PC-9 (cell line): ENCODE measurements around the gene PHF21B. TPM values are rescaled to one million over a fixed set of nuclear protein-coding genes. Genes with fewer than 3 reads are reported as not detected.

ENCODE experiments used
- BruUV-seq: library from RNA; stranded (reverse); fragments of 400-500 nt; replicated peaks from 2 replicates; lab custom pipeline; 2021; lab: Mats Ljungman, UMichigan
- CTCF ChIA-PET: fragments of 300-600 bp; sonication (Branson Sonifier 250); formaldehyde crosslinking; loops from one replicate; lab custom pipeline; 2022; ENCODE audit warnings: antibody characterized with exemption; lab: Charles Lee
- POLR2A ChIA-PET: fragments of 300-600 bp; sonication (Branson Sonifier 250); formaldehyde crosslinking; loops from one replicate; lab custom pipeline; 2022; ENCODE audit warnings: antibody characterized with exemption; ENCODE audit not compliant: unreplicated experiment; lab: Charles Lee
- DNase-seq, 2 experiments: peaks; one replicate each; pipeline versions ENCODE4 v3.0.0 to v3.0.0-alpha.2; 2015 to 2022; ENCODE audit warnings: mixed read lengths in 1 of 2
- H2AFZ ChIP-seq: fragments of 200-600 bp; sonication (generic); 2 replicates; pipeline ENCODE4 v1.8.1; 2017; ENCODE audit warnings: antibody characterized with exemption
- H3F3A ChIP-seq: fragments of 200-600 bp; sonication (generic); 2 replicates; pipeline ENCODE4 v1.8.1; 2017; ENCODE audit warnings: antibody characterized with exemption, mild to moderate bottlenecking, low read depth; ENCODE audit not compliant: insufficient read depth
- H3K27ac ChIP-seq: fragments of 200-600 bp; sonication (generic); 2 replicates; pipeline ENCODE4 v1.6.1; 2016; ENCODE audit warnings: mixed run types
- H3K27me3 ChIP-seq: fragments of 200-600 bp; sonication (generic); 2 replicates; pipeline ENCODE4 v1.6.1; 2016; ENCODE audit warnings: low read depth, mixed run types; ENCODE audit not compliant: insufficient read depth
- H3K36me3 ChIP-seq: fragments of 200-600 bp; sonication (generic); 2 replicates; pipeline ENCODE4 v1.6.1; 2016; ENCODE audit warnings: low read depth, mixed run types
- H3K4me1 ChIP-seq: fragments of 200-600 bp; sonication (generic); replicated peaks from 2 replicates; pipeline ENCODE4 v1.6.1; 2016; ENCODE audit warnings: mixed run types; ENCODE audit not compliant: insufficient read depth
- H3K4me2 ChIP-seq: fragments of 200-600 bp; sonication (generic); 2 replicates; pipeline ENCODE4 v1.6.1; 2017; ENCODE audit warnings: mixed run types
- H3K4me3 ChIP-seq: fragments of 200-600 bp; sonication (generic); 2 replicates; pipeline ENCODE4 v1.6.1; 2016; ENCODE audit warnings: mixed run types
- H3K79me2 ChIP-seq: fragments of 200-600 bp; sonication (generic); 2 replicates; pipeline ENCODE4 v1.6.1; 2017; ENCODE audit warnings: low read depth, mixed run types
- H3K9me2 ChIP-seq: fragments of 200-600 bp; sonication (generic); 2 replicates; pipeline ENCODE4 v1.8.1; 2017; ENCODE audit warnings: mild to moderate bottlenecking; ENCODE audit not compliant: insufficient read depth
- H3K9me3 ChIP-seq: fragments of 200-600 bp; sonication (generic); 2 replicates; pipeline ENCODE4 v1.8.1; 2016; ENCODE audit warnings: low read depth; ENCODE audit not compliant: insufficient read depth
- H4K20me1 ChIP-seq: fragments of 200-600 bp; sonication (generic); 2 replicates; pipeline ENCODE4 v1.8.1; 2017; ENCODE audit not compliant: insufficient read depth
- CTCF ChIP-seq: fragments of 200-600 bp; sonication (generic); conservative IDR thresholded peaks from 2 replicates; pipeline ENCODE4 v1.6.1; 2017; ENCODE audit warnings: mixed run types, antibody characterized with exemption, mild to moderate bottlenecking, moderate library complexity
- EZH2 ChIP-seq: fragments of 200-600 bp; sonication (generic); IDR thresholded peaks from 2 replicates; pipeline ENCODE4 v1.8.0; 2017; ENCODE audit warnings: antibody characterized with exemption, low read depth
- intact Hi-C: fragments of 100-400 bp; cut with micrococcal nuclease; formaldehyde crosslinking; loops from one replicate; pipeline ENCODE4 v1.10.0; 2022; ENCODE audit not compliant: unreplicated experiment
- total RNA-seq: library from RNA; stranded (reverse); gene quantifications from 2 replicates; pipeline ENCODE4 v1.2.3, GENCODE V29; 2021

Gene PHF21B
- total RNA-seq, 1 experiment from 2014 or later, result not detected

- no peaks in the 10 kb centered on the region for H3K9me2 ChIP-seq
- H3K4me3 ChIP-seq, result no peak overlapping the region
- DNase-seq, result no peak
- intact Hi-C loops, result no loop called here
- H3K36me3 ChIP-seq, result no peaks in the 10 kb centered on the region
- no TSS peak for BruUV-seq
- CTCF ChIA-PET, result no interaction called here
- H3K4me1 ChIP-seq, result no peaks in the 10 kb centered on the region
- no peaks in the 10 kb centered on the region for H4K20me1 ChIP-seq
- no peaks in the 10 kb centered on the region for H3K79me2 ChIP-seq
- no peak overlapping the region for H2AFZ ChIP-seq
- POLR2A ChIA-PET, result no interaction called here
- TF ChIP-seq CTCF (no peak), EZH2 (no peak)
- H3F3A ChIP-seq, result no peaks in the 10 kb centered on the region
- no peak overlapping the region for H3K27ac ChIP-seq
- no peaks in the 10 kb centered on the region for H3K9me3 ChIP-seq
- H3K27me3 ChIP-seq, result peaks cover 63% of the 10 kb centered on the region
- no peak overlapping the region for H3K4me2 ChIP-seq
Measured at GRCh38 chr22:44893731-44894080, 116.1 kb downstream of the PHF21B start.

GRCh38 chr22:44892803-44893730, 116.7 kb downstream of the PHF21B start:
- Histone ChIP-seq H3F3A (no peaks in the 10 kb centered on the region), H3K36me3 (no peaks in the 10 kb centered on the region), H4K20me1 (no peaks in the 10 kb centered on the region), H3K27me3 (peaks cover 59% of the 10 kb centered on the region), H3K9me2 (no peaks in the 10 kb centered on the region), H3K27ac (no peak overlapping the region), H3K4me2 (no peak overlapping the region), H3K4me3 (no peak overlapping the region), H2AFZ (no peak overlapping the region), H3K79me2 (no peaks in the 10 kb centered on the region), H3K4me1 (no peaks in the 10 kb centered on the region), H3K9me3 (no peaks in the 10 kb centered on the region)
- BruUV-seq, result no TSS peak
- CTCF ChIA-PET, result no interaction called here
- TF ChIP-seq CTCF, result no peak
- no peak for TF ChIP-seq EZH2
- no peak for DNase-seq
- POLR2A ChIA-PET, result no interaction called here
- intact Hi-C loops, result no loop called here

DNA sequence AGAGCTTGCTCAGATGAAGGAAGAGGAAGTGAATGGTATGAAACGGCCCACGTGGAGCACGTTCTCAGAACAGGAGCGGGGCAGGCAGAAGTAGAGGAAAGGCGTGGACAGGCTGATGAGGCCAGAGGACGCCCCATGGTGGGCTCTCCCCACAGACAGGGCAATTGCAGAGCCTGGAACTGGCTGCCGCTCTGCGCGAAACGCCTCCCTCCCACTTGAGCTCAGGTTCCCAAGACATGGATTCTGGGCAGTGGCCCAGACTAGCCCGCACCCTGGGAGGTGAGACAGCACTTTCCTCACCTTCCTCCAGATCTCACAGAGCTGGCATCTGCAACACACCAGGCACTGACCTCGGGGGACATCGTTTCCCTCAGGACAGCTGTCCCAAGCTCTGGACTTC, 117.6 kb downstream of the PHF21B start:
- DNase-seq, result no peak
- Histone ChIP-seq H3F3A (no peaks in the 10 kb centered on the region), H3K79me2 (no peaks in the 10 kb centered on the region), H3K27me3 (peaks cover 51% of the 10 kb centered on the region), H3K4me1 (no peaks in the 10 kb centered on the region), H2AFZ (no peak overlapping the region), H3K9me3 (no peaks in the 10 kb centered on the region), H3K4me3 (no peak overlapping the region), H3K27ac (no peak overlapping the region), H3K9me2 (no peaks in the 10 kb centered on the region), H3K36me3 (no peaks in the 10 kb centered on the region), H4K20me1 (no peaks in the 10 kb centered on the region), H3K4me2 (no peak overlapping the region)
- BruUV-seq, result no TSS peak
- ChIA-PET CTCF (no interaction called here), POLR2A (no interaction called here)
- no peak for TF ChIP-seq EZH2
- intact Hi-C loops, result no loop called here
